ENCODE results near the gene PWP1. TPM values are rescaled to one million over a fixed set of nuclear protein-coding genes. Genes with fewer than 3 reads are reported as not detected.

PWP1 gene
- total RNA-seq, 1 experiment from 2014 or later = 49.7 TPM

DNA sequence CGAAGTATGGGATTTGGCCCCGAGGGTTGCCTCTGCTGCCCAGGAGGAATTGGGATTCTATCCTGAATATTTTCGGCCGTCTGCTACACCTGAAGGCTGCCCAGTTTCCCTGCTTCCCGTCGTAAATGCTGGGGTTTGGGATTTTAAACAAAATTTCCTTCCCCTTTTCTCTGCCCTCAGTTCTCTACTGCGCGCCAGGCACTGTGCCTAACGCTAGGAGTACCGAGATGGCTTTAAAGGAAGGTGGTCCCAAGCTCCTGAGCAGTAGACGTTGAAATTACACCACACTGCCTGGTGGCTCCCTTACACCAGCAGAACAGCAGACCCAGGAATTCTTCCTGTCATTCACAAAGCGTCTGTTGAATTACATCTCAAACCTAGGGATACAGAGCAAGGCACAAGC lies 75.9 kb downstream of the PWP1 start:
- H3T11ph ChIP-seq (ENCODE audit: low read length) = no peak overlapping the region
- no peak overlapping the region for H3K27ac ChIP-seq (ENCODE audit: insufficient read length, low read depth, low read length)
- H2BK20ac ChIP-seq (ENCODE audit: low read depth, low read length, poor library complexity, severe bottlenecking) = no peak overlapping the region
- no peak overlapping the region for H2AK5ac ChIP-seq (ENCODE audit: insufficient read length, low read length)
- DNase-seq = peak; percentile 57
- H3K4me2 ChIP-seq (ENCODE audit: insufficient read depth, insufficient read length, low read length) = peak overlapping the region; percentile 87
- peak overlapping the region; percentile 12 for H2AFZ ChIP-seq (ENCODE audit: low read length)
- Mint-ChIP-seq H3K4me1 (peaks cover 16 to 19% of the 10 kb centered on the region in 2 experiments), H3K27ac (peak overlapping the region in 1 of 3 experiments; percentile 75; a peak in 1 of 7 replicates), H3K27me3 (ENCODE audit: low read depth) (peaks cover 7% of the 10 kb centered on the region), H3K36me3 (ENCODE audit: insufficient read depth in 1 of 3, low read depth in 3 of 3) (peaks cover 3 to 8% (median 4%) of the 10 kb centered on the region in 3 experiments; a peak in 6 of 7 replicates), H3K4me3 (peak overlapping the region; percentile 86 to 89), H3K9me3 (no peaks in the 10 kb centered on the region)
- no peak overlapping the region for H4K8ac ChIP-seq (replicated peaks; ENCODE audit: insufficient read length, low read depth, low read length)
- no peaks in the 10 kb centered on the region for H3K9me3 ChIP-seq (ENCODE audit: control insufficient read depth, low read depth, low read length)
- H2BK15ac ChIP-seq (ENCODE audit: low read depth, low read length) = no peak overlapping the region
- H3K56ac ChIP-seq (ENCODE audit: insufficient read length, low read depth, low read length) = no peak overlapping the region
- H3K4me1 ChIP-seq (ENCODE audit: insufficient read depth, low read length) = no peaks in the 10 kb centered on the region
- H3K4ac ChIP-seq (ENCODE audit: low read depth, low read length) = no peak overlapping the region
- H3K9ac ChIP-seq (ENCODE audit: extremely low read depth, insufficient read length, low read length) = peak overlapping the region; percentile 6
- no peak overlapping the region for H4K5ac ChIP-seq (ENCODE audit: insufficient read length, low read depth, low read length)
- no peaks in the 10 kb centered on the region for H3K79me1 ChIP-seq (ENCODE audit: insufficient read depth, low read depth, low read length, poor library complexity, severe bottlenecking)
- TF ChIP-seq, protein P1, sequence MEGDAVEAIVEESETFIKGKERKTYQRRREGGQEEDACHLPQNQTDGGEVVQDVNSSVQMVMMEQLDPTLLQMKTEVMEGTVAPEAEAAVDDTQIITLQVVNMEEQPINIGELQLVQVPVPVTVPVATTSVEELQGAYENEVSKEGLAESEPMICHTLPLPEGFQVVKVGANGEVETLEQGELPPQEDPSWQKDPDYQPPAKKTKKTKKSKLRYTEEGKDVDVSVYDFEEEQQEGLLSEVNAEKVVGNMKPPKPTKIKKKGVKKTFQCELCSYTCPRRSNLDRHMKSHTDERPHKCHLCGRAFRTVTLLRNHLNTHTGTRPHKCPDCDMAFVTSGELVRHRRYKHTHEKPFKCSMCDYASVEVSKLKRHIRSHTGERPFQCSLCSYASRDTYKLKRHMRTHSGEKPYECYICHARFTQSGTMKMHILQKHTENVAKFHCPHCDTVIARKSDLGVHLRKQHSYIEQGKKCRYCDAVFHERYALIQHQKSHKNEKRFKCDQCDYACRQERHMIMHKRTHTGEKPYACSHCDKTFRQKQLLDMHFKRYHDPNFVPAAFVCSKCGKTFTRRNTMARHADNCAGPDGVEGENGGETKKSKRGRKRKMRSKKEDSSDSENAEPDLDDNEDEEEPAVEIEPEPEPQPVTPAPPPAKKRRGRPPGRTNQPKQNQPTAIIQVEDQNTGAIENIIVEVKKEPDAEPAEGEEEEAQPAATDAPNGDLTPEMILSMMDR (conservative IDR thresholded peaks at IDR 0.05) = no peak
- H3K23me2 ChIP-seq (ENCODE audit: insufficient read length, low read depth, low read length, poor library complexity, severe bottlenecking) = peaks cover 10% of the 10 kb centered on the region
- no peak overlapping the region for H2BK12ac ChIP-seq (ENCODE audit: insufficient read length, low read depth, low read length)
- no peaks in the 10 kb centered on the region for H4K20me1 ChIP-seq (ENCODE audit: control insufficient read depth, insufficient read depth, insufficient read length)
- peak overlapping the region; percentile 2 for H3K18ac ChIP-seq (ENCODE audit: insufficient read length, low read depth, low read length)
- no peak overlapping the region for H4K91ac ChIP-seq (ENCODE audit: insufficient read length, low read depth, low read length)
- no CpG with 5 or more reads among the region's 12 CpGs for WGBS (ENCODE audit: extremely low coverage, insufficient read length, low lambda C conversion rate)
- H3K79me2 ChIP-seq (ENCODE audit: insufficient read depth, low read length) = peaks cover 16% of the 10 kb centered on the region; the same call in 1 of the 2 replicates
- no peaks in the 10 kb centered on the region for H3K27me3 ChIP-seq (ENCODE audit: insufficient read depth, low read length)
- H2BK5ac ChIP-seq (ENCODE audit: insufficient read length, low read length) = no peak overlapping the region
- no peak overlapping the region for H2BK120ac ChIP-seq (ENCODE audit: low read depth, low read length, poor library complexity, severe bottlenecking)
- H3K14ac ChIP-seq (ENCODE audit: insufficient read depth, low read length) = no peak overlapping the region
- H3K23ac ChIP-seq (ENCODE audit: insufficient read length, low read depth, low read length) = no peak overlapping the region

Other genes starting within 250 kb of the PWP1 start
- 19.9 and 24.4 TPM in 2 replicates for gene PRDM4, start 75.3 kb downstream of the PWP1 start, total RNA-seq (2021)
- gene ASCL4, start 88.9 kb downstream of the PWP1 start, total RNA-seq (2021) = not detected in 2 replicates